IMR-90 (cell line): ENCODE data around the gene SRCAP. TPM values are rescaled to one million over a fixed set of nuclear protein-coding genes. Genes with fewer than 3 reads are reported as not detected.

ENCODE experiments used
- ATAC-seq: fragments of 200-7000 bp; cut with Tn5 transposase; 2 replicates; pipeline ENCODE4 v1.9.1; 2020; ENCODE audit warnings: low read depth, mild to moderate bottlenecking, moderate library complexity
- BruUV-seq: library from RNA; stranded (reverse); fragments of 400-500 nt; replicated peaks from 2 replicates; lab custom pipeline; 2021; lab: Mats Ljungman, UMichigan
- CTCF ChIA-PET: fragments of 300-600 bp; formaldehyde crosslinking; extraction: SDS; loops from one replicate; lab custom pipeline; 2021; ENCODE audit warnings: antibody characterized with exemption; lab: Yijun Ruan, JAX
- POLR2A ChIA-PET: fragments of 300-600 bp; sonication (Branson Sonifier 250); formaldehyde crosslinking; loops from one replicate; lab custom pipeline; 2022; ENCODE audit warnings: antibody characterized with exemption; ENCODE audit not compliant: unreplicated experiment; lab: Charles Lee
- DNase-seq: peaks from one replicate; pipeline ENCODE4 v3.0.0; 2013
- H2AFZ ChIP-seq: replicated peaks from 2 replicates; pipeline ENCODE3; 2013; ENCODE audit warnings: low read length, mild to moderate bottlenecking; ENCODE audit not compliant: poor library complexity
- H2AK5ac ChIP-seq: 2 replicates; pipeline ENCODE4 v1.6.1; 2013; ENCODE audit warnings: low read depth, low read length, inconsistent platforms
- H2AK9ac ChIP-seq: replicated peaks from 2 replicates; pipeline ENCODE3; 2013; ENCODE audit warnings: mild to moderate bottlenecking, low read depth, low read length, moderate library complexity; ENCODE audit not compliant: poor library complexity
- H2BK120ac ChIP-seq: 2 replicates; pipeline ENCODE4 v1.6.1; 2013; ENCODE audit warnings: low read depth, low read length, inconsistent platforms
- H2BK15ac ChIP-seq: 3 replicates; pipeline ENCODE4 v1.6.1; 2013; ENCODE audit warnings: low read depth, low read length, inconsistent platforms
- H2BK20ac ChIP-seq: 2 replicates; pipeline ENCODE4 v1.6.1; 2013; ENCODE audit warnings: low read depth, mild to moderate bottlenecking, inconsistent platforms, low read length, moderate library complexity
- H2BK5ac ChIP-seq: 2 replicates; pipeline ENCODE4 v1.6.1; 2013; ENCODE audit warnings: mild to moderate bottlenecking, low read depth, low read length, inconsistent platforms; ENCODE audit not compliant: poor library complexity, severe bottlenecking
- H3K14ac ChIP-seq: replicated peaks from 2 replicates; pipeline ENCODE4 v1.6.1; 2013; ENCODE audit warnings: low read depth, low read length, inconsistent platforms
- H3K18ac ChIP-seq: 2 replicates; pipeline ENCODE4 v1.6.1; 2013; ENCODE audit warnings: low read depth, low read length, control low read depth
- H3K23ac ChIP-seq: 2 replicates; pipeline ENCODE4 v1.6.1; 2013; ENCODE audit warnings: low read depth, low read length, inconsistent platforms
- H3K27ac ChIP-seq: 2 replicates; pipeline ENCODE4 v1.5.1; 2013; ENCODE audit warnings: mild to moderate bottlenecking, control low read depth, low read length; ENCODE audit not compliant: insufficient read depth
- H3K27me3 ChIP-seq: 2 replicates; pipeline ENCODE4 v1.6.1; 2013; ENCODE audit warnings: low read length; ENCODE audit not compliant: control insufficient read depth, insufficient read depth
- H3K36me3 ChIP-seq: 2 replicates; pipeline ENCODE4 v1.6.1; 2013; ENCODE audit warnings: low read length, mixed read lengths; ENCODE audit not compliant: control insufficient read depth, insufficient read depth
- H3K4ac ChIP-seq: 2 replicates; pipeline ENCODE4 v1.6.1; 2013; ENCODE audit warnings: low read depth, low read length, inconsistent platforms
- H3K4me1 ChIP-seq: 2 replicates; pipeline ENCODE4 v1.6.1; 2013; ENCODE audit warnings: low read length, mixed read lengths; ENCODE audit not compliant: control insufficient read depth, insufficient read depth
- H3K4me2 ChIP-seq: 2 replicates; pipeline ENCODE4 v1.6.1; 2013; ENCODE audit warnings: low read depth, mild to moderate bottlenecking, control low read depth, low read length, moderate library complexity
- H3K4me3 ChIP-seq: 2 replicates; pipeline ENCODE4 v1.5.1; 2013; ENCODE audit warnings: low read depth, mild to moderate bottlenecking, control low read depth, low read length, moderate library complexity; ENCODE audit not compliant: insufficient read depth
- H3K56ac ChIP-seq: 2 replicates; pipeline ENCODE4 v1.6.1; 2013; ENCODE audit warnings: low read length, inconsistent platforms; ENCODE audit not compliant: insufficient read depth; ENCODE audit errors: extremely low read depth
- H3K79me1 ChIP-seq, 2 experiments: 2 replicates each; pipeline ENCODE4 v1.6.1; 2013; ENCODE audit warnings: low read length in 2 of 2, inconsistent platforms in 1 of 2, low read depth in 1 of 2
- H3K9ac ChIP-seq: 2 replicates; pipeline ENCODE4 v1.6.1; 2013; ENCODE audit warnings: low read depth, low read length, control low read depth
- H3K9me1 ChIP-seq: 2 replicates; pipeline ENCODE4 v1.6.1; 2013; ENCODE audit warnings: low read length, inconsistent platforms; ENCODE audit not compliant: insufficient read depth
- H3K9me3 ChIP-seq: 2 replicates; pipeline ENCODE4 v1.6.1; 2013; ENCODE audit warnings: low read length; ENCODE audit not compliant: control insufficient read depth, insufficient read depth
- H4K20me1 ChIP-seq: 2 replicates; pipeline ENCODE4 v1.6.1; 2013; ENCODE audit warnings: low read length, inconsistent platforms; ENCODE audit not compliant: insufficient read depth
- H4K5ac ChIP-seq: 2 replicates; pipeline ENCODE4 v1.6.1; 2013; ENCODE audit warnings: mild to moderate bottlenecking, low read depth, low read length, control low read depth
- H4K8ac ChIP-seq, 2 experiments: 2 replicates each; pipeline ENCODE4 v1.6.1; 2013; ENCODE audit warnings: low read depth in 2 of 2, low read length in 2 of 2, control low read depth in 1 of 2, inconsistent platforms in 1 of 2
- H4K91ac ChIP-seq: 2 replicates; pipeline ENCODE4 v1.6.1; 2013; ENCODE audit warnings: low read depth, low read length, inconsistent platforms; ENCODE audit not compliant: insufficient read depth
- USF2 ChIP-seq: fragments of 150-350 bp; IDR thresholded peaks from 2 replicates; pipeline ENCODE4 v1.6.1; 2017; ENCODE audit warnings: mild to moderate bottlenecking, antibody characterized with exemption, low read length, low read depth
- WGBS, 2 experiments: methylation state at CpG; one replicate each; pipeline versions ENCODE4 v1.1.5 to v1.1.7; 2013; ENCODE audit warnings: missing lambda C conversion rate in 2 of 2; ENCODE audit not compliant: insufficient read length in 1 of 2; ENCODE audit errors: extremely low coverage in 2 of 2; 5-methylcytosine and 5-hydroxymethylcytosine counted together
- dilution Hi-C: fragments of 300-500 bp; cut with HindIII; formaldehyde crosslinking; loops from one replicate; pipeline ENCODE4 v1.14.3; 2018; ENCODE audit warnings: low sequenced_read_pairs; ENCODE audit not compliant: unreplicated experiment
- in situ Hi-C: fragments of 300-500 bp; cut with MboI; formaldehyde crosslinking; loops from 3 replicates; pipeline ENCODE4 v1.14.3; 2019; ENCODE audit warnings: low sequenced_read_pairs, inconsistent platforms, mixed read lengths
- intact Hi-C: fragments of 100-400 bp; cut with micrococcal nuclease; formaldehyde crosslinking; loops from 2 replicates; pipeline ENCODE4 v1.10.0; 2022
- polyA plus RNA-seq, 3 experiments: library from polyadenylated mRNA; depleted of rRNA; stranded (reverse); fragments of >200 nt; gene quantifications; 2 replicates each; pipeline ENCODE4 v1.2.3, GENCODE V29; 2012; ENCODE audit warnings: low replicate concordance in 1 of 3
- total RNA-seq: library from RNA; depleted of rRNA; stranded (reverse); fragments of >200 nt; gene quantifications from 2 replicates; pipeline ENCODE4 v1.2.3, GENCODE V29; 2012

SRCAP gene
- total and polyA plus RNA-seq, 2 of the 4 experiments (the other 2 are of a cell fraction), result 4.5 to 8.2 TPM

GRCh38 chr16:30743716-30744115 is 44.7 kb downstream of the SRCAP start:
- H3K4me1 ChIP-seq, result peaks cover 14% of the 10 kb centered on the region
- H3K23ac ChIP-seq, result no peak overlapping the region
- H4K91ac ChIP-seq, result no peak overlapping the region
- peaks cover 23% of the 10 kb centered on the region for H3K36me3 ChIP-seq
- no peak overlapping the region for H3K18ac ChIP-seq
- TF ChIP-seq USF2, result no peak
- peaks cover 19% of the 10 kb centered on the region for H3K9me1 ChIP-seq
- WGBS, 2 experiments, result 96% methylated on average over 11 of the region's 11 CpGs; no CpG with 5 or more reads in 1 of the 2 experiments
- POLR2A ChIA-PET, result no interaction called here
- peaks cover 4% of the 10 kb centered on the region; the same call in 1 of the 2 replicates for H4K20me1 ChIP-seq
- dilution Hi-C loops, result no loop called here
- no peak overlapping the region for H3K4me3 ChIP-seq
- no peak overlapping the region for H3K56ac ChIP-seq
- no peak overlapping the region for H3K9ac ChIP-seq
- H3K4ac ChIP-seq, result no peak overlapping the region
- H3K79me1 ChIP-seq, result peaks cover 12 to 47% of the 10 kb centered on the region in 2 experiments
- no peak overlapping the region for H2BK20ac ChIP-seq
- H3K9me3 ChIP-seq, result no peaks in the 10 kb centered on the region
- H3K14ac ChIP-seq, result no peak overlapping the region
- H2AK9ac ChIP-seq, result no peak overlapping the region
- no TSS peak for BruUV-seq
- H2AK5ac ChIP-seq, result no peak overlapping the region
- H2BK120ac ChIP-seq, result no peak overlapping the region
- no peak overlapping the region for H4K5ac ChIP-seq
- in situ Hi-C loops, result no loop called here
- CTCF ChIA-PET, result no interaction called here
- no peak overlapping the region for H2BK15ac ChIP-seq
- intact Hi-C loops, result no loop called here
- no peak overlapping the region for H4K8ac ChIP-seq
- H2BK5ac ChIP-seq, result no peak overlapping the region
- no peak for DNase-seq
- no peaks in the 10 kb centered on the region for H3K27me3 ChIP-seq
- no peak for ATAC-seq
- no peak overlapping the region for H3K27ac ChIP-seq
- H2AFZ ChIP-seq, result no peak overlapping the region
- no peak overlapping the region for H3K4me2 ChIP-seq
